Type B pancreatic cell (in vitro differentiated cells): ENCODE data around the gene ZNF451. TPM values are rescaled to one million over a fixed set of nuclear protein-coding genes. Genes with fewer than 3 reads are reported as not detected.

Source experiments
- DNase-seq: peaks from one replicate; pipeline ENCODE4 v3.0.0; 2021; ENCODE audit warnings: mixed read lengths; ENCODE audit not compliant: unreplicated experiment; ENCODE audit errors: extremely low spot score
- H3K27ac Mint-ChIP-seq: 2 replicates; pipeline ENCODE4 v1.8.0; 2021; ENCODE audit warnings: mild to moderate bottlenecking, mixed read lengths
- H3K27me3 Mint-ChIP-seq: 2 replicates; pipeline ENCODE4 v1.8.0; 2021; ENCODE audit warnings: mixed read lengths
- H3K36me3 Mint-ChIP-seq: 2 replicates; pipeline ENCODE4 v1.8.0; 2021; ENCODE audit warnings: mixed read lengths
- H3K4me1 Mint-ChIP-seq: one replicate; pipeline ENCODE4 v1.8.0; 2021; ENCODE audit warnings: mixed read lengths; ENCODE audit not compliant: unreplicated experiment
- H3K4me3 Mint-ChIP-seq: 2 replicates; pipeline ENCODE4 v1.8.0; 2021; ENCODE audit warnings: mild to moderate bottlenecking, mixed read lengths
- H3K9me3 Mint-ChIP-seq: 2 replicates; pipeline ENCODE4 v1.8.0; 2021; ENCODE audit warnings: mixed read lengths
- CTCF ChIP-seq: fragments of 200-600 bp; sonication (generic); conservative IDR thresholded peaks from 2 replicates; pipeline ENCODE4 v1.5.0; 2021; ENCODE audit warnings: antibody characterized with exemption, mild to moderate bottlenecking
- total RNA-seq: library from RNA; stranded (reverse); gene quantifications from 2 replicates; pipeline ENCODE4 v1.2.1, GENCODE V29; 2021; ENCODE audit warnings: low replicate concordance

The ZNF451 gene
- total RNA-seq, 1 donor from 2014 or later = 69.0 TPM

GRCh38 chr6:57135885-57136284 lies 45.9 kb downstream of the ZNF451 start:
- Mint-ChIP-seq H3K27ac (no peak overlapping the region), H3K4me1 (no peaks in the 10 kb centered on the region), H3K4me3 (no peak overlapping the region), H3K36me3 (peaks cover 31% of the 10 kb centered on the region), H3K9me3 (no peaks in the 10 kb centered on the region), H3K27me3 (no peaks in the 10 kb centered on the region)
- no peak for TF ChIP-seq CTCF
- no peak for DNase-seq

GRCh38 chr6:57137350-57137749 lies 47.4 kb downstream of the ZNF451 start:
- no peaks in the 10 kb centered on the region for H3K27me3 Mint-ChIP-seq
- no peak overlapping the region for H3K4me3 Mint-ChIP-seq
- no peak overlapping the region for H3K27ac Mint-ChIP-seq
- TF ChIP-seq CTCF = no peak
- H3K4me1 Mint-ChIP-seq = no peaks in the 10 kb centered on the region
- DNase-seq = no peak
- H3K36me3 Mint-ChIP-seq = peaks cover 36% of the 10 kb centered on the region
- H3K9me3 Mint-ChIP-seq = no peaks in the 10 kb centered on the region

- no peaks in the 10 kb centered on the region for H3K4me1 Mint-ChIP-seq
- H3K27me3 Mint-ChIP-seq = no peaks in the 10 kb centered on the region
- H3K4me3 Mint-ChIP-seq = no peak overlapping the region
- H3K9me3 Mint-ChIP-seq = no peaks in the 10 kb centered on the region
- H3K36me3 Mint-ChIP-seq = peaks cover 39% of the 10 kb centered on the region
- no peak for DNase-seq
- H3K27ac Mint-ChIP-seq = no peak overlapping the region
- no peak for TF ChIP-seq CTCF
Measured at GRCh38 chr6:57138026-57138425, 48.0 kb downstream of the ZNF451 start.

GRCh38 chr6:57141451-57142177 lies 51.6 kb downstream of the ZNF451 start:
- DNase-seq = no peak
- H3K9me3 Mint-ChIP-seq = no peaks in the 10 kb centered on the region
- no peak for TF ChIP-seq CTCF

GRCh38 chr6:57142178-57142525 lies 52.2 kb downstream of the ZNF451 start:
- TF ChIP-seq CTCF = no peak
- no peaks in the 10 kb centered on the region for H3K9me3 Mint-ChIP-seq
- H3K36me3 Mint-ChIP-seq = peaks cover 36% of the 10 kb centered on the region
- H3K4me1 Mint-ChIP-seq = no peaks in the 10 kb centered on the region
- no peak for DNase-seq
- no peak overlapping the region for H3K27ac Mint-ChIP-seq
- no peak overlapping the region for H3K4me3 Mint-ChIP-seq
- H3K27me3 Mint-ChIP-seq = no peaks in the 10 kb centered on the region

More at GRCh38 chr6:57141451-57142177, 51.6 kb downstream of the ZNF451 start:
- no peak overlapping the region for H3K4me3 Mint-ChIP-seq
- H3K27ac Mint-ChIP-seq = no peak overlapping the region
- no peaks in the 10 kb centered on the region for H3K27me3 Mint-ChIP-seq
- H3K36me3 Mint-ChIP-seq = peaks cover 41% of the 10 kb centered on the region
- no peaks in the 10 kb centered on the region for H3K4me1 Mint-ChIP-seq
